Glutamatergic neuron (in vitro differentiated cells): Measurements from ENCODE around the gene PAX7. TPM values are rescaled to one million over a fixed set of nuclear protein-coding genes. Genes with fewer than 3 reads are reported as not detected.

ENCODE experiments used
- total RNA-seq: library from RNA; stranded (reverse); fragmentation: NEBNext Ultra II Directional; extraction: Animal tissue kit (Norgen Biotek cat#: 25700); gene quantifications from one replicate; pipeline ENCODE4 v1.2.1, GENCODE V29; 2021; ENCODE audit not compliant: unreplicated experiment

Gene PAX7
- total RNA-seq, 1 donor from 2014 or later, result 0.07 TPM

Other genes with a start within 250 kb of the PAX7 start
- not detected for gene KLHDC7A, start 149.9 kb upstream of the PAX7 start, total RNA-seq
- not detected for gene TAS1R2, start 228.8 kb downstream of the PAX7 start, total RNA-seq